ENCODE results near the gene FCHO2.

The FCHO2 gene

GRCh38 chr5:73032635-73033034 is 76.8 kb downstream of the FCHO2 start:
- Histone ChIP-seq H3K27ac (ENCODE audit: low read length) (no peak overlapping the region), H3K36me3 (ENCODE audit: control insufficient read depth in 1 of 2, insufficient read depth in 2 of 2, low read length in 2 of 2) (peaks cover 0 to 15% of the 10 kb centered on the region in 2 donors), H3K4me1 (ENCODE audit: control insufficient read depth in 1 of 2, insufficient read depth in 2 of 2, low read length in 2 of 2) (no peaks in the 10 kb centered on the region), H3K9me3 (ENCODE audit: control insufficient read depth in 1 of 2, low read length in 2 of 2) (no peaks in the 10 kb centered on the region), H3K27me3 (ENCODE audit: low read depth, low read length) (no peaks in the 10 kb centered on the region), H3K4me3 (ENCODE audit: low read depth in 1 of 2, low read length in 2 of 2) (no peak overlapping the region)

- no peaks in the 10 kb centered on the region for H3K9me3 ChIP-seq (ENCODE audit: control insufficient read depth in 1 of 2, low read length in 2 of 2)
- no peaks in the 10 kb centered on the region for H3K4me1 ChIP-seq (ENCODE audit: control insufficient read depth in 1 of 2, insufficient read depth in 2 of 2, low read length in 2 of 2)
- H3K4me3 ChIP-seq (ENCODE audit: low read depth in 1 of 2, low read length in 2 of 2) = no peak overlapping the region
- no peak overlapping the region for H3K27ac ChIP-seq (ENCODE audit: low read length)
- H3K27me3 ChIP-seq (ENCODE audit: low read depth, low read length) = no peaks in the 10 kb centered on the region
- H3K36me3 ChIP-seq (ENCODE audit: control insufficient read depth in 1 of 2, insufficient read depth in 2 of 2, low read length in 2 of 2) = peaks cover 0 to 22% of the 10 kb centered on the region in 2 donors
Observed at GRCh38 chr5:73037545-73037944, 81.7 kb downstream of the FCHO2 start.

GRCh38 chr5:73039082-73039481 is 83.2 kb downstream of the FCHO2 start:
- Histone ChIP-seq H3K27me3 (ENCODE audit: low read depth, low read length) (no peaks in the 10 kb centered on the region), H3K4me1 (ENCODE audit: control insufficient read depth in 1 of 2, insufficient read depth in 2 of 2, low read length in 2 of 2) (no peaks in the 10 kb centered on the region), H3K27ac (ENCODE audit: low read length) (no peak overlapping the region), H3K36me3 (ENCODE audit: control insufficient read depth in 1 of 2, insufficient read depth in 2 of 2, low read length in 2 of 2) (peaks cover 0 to 22% of the 10 kb centered on the region in 2 donors), H3K9me3 (ENCODE audit: control insufficient read depth in 1 of 2, low read length in 2 of 2) (no peaks in the 10 kb centered on the region), H3K4me3 (ENCODE audit: low read depth in 1 of 2, low read length in 2 of 2) (no peak overlapping the region)

GRCh38 chr5:73042993-73043392 is 87.2 kb downstream of the FCHO2 start:
- Histone ChIP-seq H3K4me3 (ENCODE audit: low read depth in 1 of 2, low read length in 2 of 2) (no peak overlapping the region), H3K4me1 (ENCODE audit: control insufficient read depth in 1 of 2, insufficient read depth in 2 of 2, low read length in 2 of 2) (no peaks in the 10 kb centered on the region), H3K9me3 (ENCODE audit: control insufficient read depth in 1 of 2, low read length in 2 of 2) (peaks cover 0 to 3% of the 10 kb centered on the region in 2 donors), H3K27ac (ENCODE audit: low read length) (no peak overlapping the region), H3K36me3 (ENCODE audit: control insufficient read depth in 1 of 2, insufficient read depth in 2 of 2, low read length in 2 of 2) (peaks cover 0 to 6% of the 10 kb centered on the region in 2 donors), H3K27me3 (ENCODE audit: low read depth, low read length) (no peaks in the 10 kb centered on the region)

- no peak overlapping the region for H3K4me3 ChIP-seq (ENCODE audit: low read depth in 1 of 2, low read length in 2 of 2)
Observed at GRCh38 chr5:73044546-73044945, 88.7 kb downstream of the FCHO2 start.

GRCh38 chr5:73045623-73046022 is 89.8 kb downstream of the FCHO2 start:
- no peaks in the 10 kb centered on the region for H3K27me3 ChIP-seq (ENCODE audit: low read depth, low read length)
- peaks cover 0 to 3% of the 10 kb centered on the region in 2 donors for H3K9me3 ChIP-seq (ENCODE audit: control insufficient read depth in 1 of 2, low read length in 2 of 2)
- H3K27ac ChIP-seq (ENCODE audit: low read length) = no peak overlapping the region
- no peaks in the 10 kb centered on the region for H3K4me1 ChIP-seq (ENCODE audit: control insufficient read depth in 1 of 2, insufficient read depth in 2 of 2, low read length in 2 of 2)
- no peak overlapping the region for H3K4me3 ChIP-seq (ENCODE audit: low read depth in 1 of 2, low read length in 2 of 2)
- H3K36me3 ChIP-seq (ENCODE audit: control insufficient read depth in 1 of 2, insufficient read depth in 2 of 2, low read length in 2 of 2) = peaks cover 0 to 4% of the 10 kb centered on the region in 2 donors

More at GRCh38 chr5:73044546-73044945, 88.7 kb downstream of the FCHO2 start:
- no peaks in the 10 kb centered on the region for H3K4me1 ChIP-seq (ENCODE audit: control insufficient read depth in 1 of 2, insufficient read depth in 2 of 2, low read length in 2 of 2)
- no peaks in the 10 kb centered on the region for H3K36me3 ChIP-seq (ENCODE audit: control insufficient read depth in 1 of 2, insufficient read depth in 2 of 2, low read length in 2 of 2)
- peaks cover 0 to 3% of the 10 kb centered on the region in 2 donors for H3K9me3 ChIP-seq (ENCODE audit: control insufficient read depth in 1 of 2, low read length in 2 of 2)
- no peaks in the 10 kb centered on the region for H3K27me3 ChIP-seq (ENCODE audit: low read depth, low read length)
- H3K27ac ChIP-seq (ENCODE audit: low read length) = no peak overlapping the region

GRCh38 chr5:73061593-73061992 is 105.8 kb downstream of the FCHO2 start:
- Histone ChIP-seq H3K27me3 (ENCODE audit: low read depth, low read length) (no peaks in the 10 kb centered on the region), H3K36me3 (ENCODE audit: control insufficient read depth in 1 of 2, insufficient read depth in 2 of 2, low read length in 2 of 2) (peaks cover 0 to 14% of the 10 kb centered on the region in 2 donors), H3K4me3 (ENCODE audit: low read depth in 1 of 2, low read length in 2 of 2) (no peak overlapping the region), H3K27ac (ENCODE audit: low read length) (no peak overlapping the region), H3K9me3 (ENCODE audit: control insufficient read depth in 1 of 2, low read length in 2 of 2) (no peaks in the 10 kb centered on the region), H3K4me1 (ENCODE audit: control insufficient read depth in 1 of 2, insufficient read depth in 2 of 2, low read length in 2 of 2) (no peaks in the 10 kb centered on the region)

- H3K27me3 ChIP-seq (ENCODE audit: low read depth, low read length) = no peaks in the 10 kb centered on the region
- H3K27ac ChIP-seq (ENCODE audit: low read length) = no peak overlapping the region
- H3K9me3 ChIP-seq (ENCODE audit: control insufficient read depth in 1 of 2, low read length in 2 of 2) = no peaks in the 10 kb centered on the region
- no peaks in the 10 kb centered on the region for H3K4me1 ChIP-seq (ENCODE audit: control insufficient read depth in 1 of 2, insufficient read depth in 2 of 2, low read length in 2 of 2)
- no peak overlapping the region for H3K4me3 ChIP-seq (ENCODE audit: low read depth in 1 of 2, low read length in 2 of 2)
- peaks cover 7 to 26% of the 10 kb centered on the region in 2 donors for H3K36me3 ChIP-seq (ENCODE audit: control insufficient read depth in 1 of 2, insufficient read depth in 2 of 2, low read length in 2 of 2)
Observed at GRCh38 chr5:73066466-73066865, 110.6 kb downstream of the FCHO2 start.

GRCh38 chr5:73067213-73067612 is 111.4 kb downstream of the FCHO2 start:
- no peak overlapping the region for H3K4me3 ChIP-seq (ENCODE audit: low read depth in 1 of 2, low read length in 2 of 2)
- H3K36me3 ChIP-seq (ENCODE audit: control insufficient read depth in 1 of 2, insufficient read depth in 2 of 2, low read length in 2 of 2) = peaks cover 7 to 26% of the 10 kb centered on the region in 2 donors

GRCh38 chr5:73081093-73081492 is 125.3 kb downstream of the FCHO2 start:
- Histone ChIP-seq H3K9me3 (ENCODE audit: control insufficient read depth in 1 of 2, low read length in 2 of 2) (no peaks in the 10 kb centered on the region), H3K36me3 (ENCODE audit: control insufficient read depth in 1 of 2, insufficient read depth in 2 of 2, low read length in 2 of 2) (peaks cover 14 to 52% of the 10 kb centered on the region in 2 donors), H3K27ac (ENCODE audit: low read length) (no peak overlapping the region)

More at GRCh38 chr5:73067213-73067612, 111.4 kb downstream of the FCHO2 start:
- Histone ChIP-seq H3K27me3 (ENCODE audit: low read depth, low read length) (no peaks in the 10 kb centered on the region), H3K4me1 (ENCODE audit: control insufficient read depth in 1 of 2, insufficient read depth in 2 of 2, low read length in 2 of 2) (no peaks in the 10 kb centered on the region), H3K27ac (ENCODE audit: low read length) (no peak overlapping the region), H3K9me3 (ENCODE audit: control insufficient read depth in 1 of 2, low read length in 2 of 2) (no peaks in the 10 kb centered on the region)

GRCh38 chr5:73088026-73088425 is 132.2 kb downstream of the FCHO2 start:
- peaks cover 13 to 38% of the 10 kb centered on the region in 2 donors for H3K36me3 ChIP-seq (ENCODE audit: control insufficient read depth in 1 of 2, insufficient read depth in 2 of 2, low read length in 2 of 2)
- no peaks in the 10 kb centered on the region for H3K9me3 ChIP-seq (ENCODE audit: control insufficient read depth in 1 of 2, low read length in 2 of 2)
- no peaks in the 10 kb centered on the region for H3K4me1 ChIP-seq (ENCODE audit: control insufficient read depth in 1 of 2, insufficient read depth in 2 of 2, low read length in 2 of 2)

More at GRCh38 chr5:73081093-73081492, 125.3 kb downstream of the FCHO2 start:
- Histone ChIP-seq H3K27me3 (ENCODE audit: low read depth, low read length) (no peaks in the 10 kb centered on the region), H3K4me3 (ENCODE audit: low read depth in 1 of 2, low read length in 2 of 2) (no peak overlapping the region), H3K4me1 (ENCODE audit: control insufficient read depth in 1 of 2, insufficient read depth in 2 of 2, low read length in 2 of 2) (no peaks in the 10 kb centered on the region)

GRCh38 chr5:73093943-73094342 is 138.1 kb downstream of the FCHO2 start:
- H3K27me3 ChIP-seq (ENCODE audit: low read depth, low read length) = no peaks in the 10 kb centered on the region
- no peak overlapping the region for H3K27ac ChIP-seq (ENCODE audit: low read length)
- H3K36me3 ChIP-seq (ENCODE audit: control insufficient read depth in 1 of 2, insufficient read depth in 2 of 2, low read length in 2 of 2) = peaks cover 0 to 12% of the 10 kb centered on the region in 2 donors
- H3K4me1 ChIP-seq (ENCODE audit: control insufficient read depth in 1 of 2, insufficient read depth in 2 of 2, low read length in 2 of 2) = no peaks in the 10 kb centered on the region
- H3K4me3 ChIP-seq (ENCODE audit: low read depth in 1 of 2, low read length in 2 of 2) = no peak overlapping the region
- H3K9me3 ChIP-seq (ENCODE audit: control insufficient read depth in 1 of 2, low read length in 2 of 2) = peaks cover 3 to 12% of the 10 kb centered on the region in 2 donors

More at GRCh38 chr5:73088026-73088425, 132.2 kb downstream of the FCHO2 start:
- Histone ChIP-seq H3K4me3 (ENCODE audit: low read depth in 1 of 2, low read length in 2 of 2) (no peak overlapping the region), H3K27me3 (ENCODE audit: low read depth, low read length) (no peaks in the 10 kb centered on the region), H3K27ac (ENCODE audit: low read length) (no peak overlapping the region)

All from muscle layer of duodenum (tissue), 2 donors.